H1 (cell line): ENCODE results near the gene P3H1. TPM values are rescaled to one million over a fixed set of nuclear protein-coding genes. Genes with fewer than 3 reads are reported as not detected.

ENCODE experiments used
- CTCF ChIA-PET: fragments of 300-600 bp; sonication (Branson Sonifier 250); formaldehyde crosslinking; loops from one replicate; lab custom pipeline; 2021; ENCODE audit not compliant: partially characterized antibody; lab: Charles Lee
- POLR2A ChIA-PET: fragments of 300-600 bp; sonication (Branson Sonifier 250); formaldehyde crosslinking; loops from one replicate; lab custom pipeline; 2021; ENCODE audit warnings: inconsistent platforms; ENCODE audit not compliant: partially characterized antibody; lab: Charles Lee
- DNase-seq, 2 experiments: peaks; one replicate each; pipeline versions ENCODE4 v3.0.0 to v3.0.0-alpha.2; 2010 to 2022; ENCODE audit warnings: low spot score in 2 of 2, low read depth in 1 of 2, mixed read lengths in 1 of 2
- FAIRE-seq: peaks from 2 replicates; lab custom pipeline; 2011; peaks lifted over from hg19 to GRCh38; lab: Jason Lieb, UNC
- H2AFZ ChIP-seq: 2 replicates; pipeline ENCODE4 v1.8.1; 2012; ENCODE audit warnings: low read length, inconsistent platforms
- H2AK5ac ChIP-seq: 2 replicates; pipeline ENCODE4 v1.6.1; 2013; ENCODE audit warnings: low read depth, low read length
- H2BK120ac ChIP-seq: replicated peaks from 2 replicates; pipeline ENCODE3; 2013; ENCODE audit warnings: low read depth, low read length, inconsistent platforms
- H2BK12ac ChIP-seq: 2 replicates; pipeline ENCODE4 v1.6.1; 2013; ENCODE audit warnings: low read depth, low read length
- H2BK15ac ChIP-seq: 2 replicates; pipeline ENCODE4 v1.6.1; 2013; ENCODE audit warnings: low read length
- H2BK20ac ChIP-seq: 2 replicates; pipeline ENCODE4 v1.6.1; 2013; ENCODE audit warnings: low read length
- H2BK5ac ChIP-seq: 2 replicates; pipeline ENCODE4 v1.6.1; 2013; ENCODE audit warnings: low read depth, low read length
- H3K14ac ChIP-seq: 2 replicates; pipeline ENCODE4 v1.6.1; 2013; ENCODE audit warnings: inconsistent platforms; ENCODE audit not compliant: insufficient read length
- H3K18ac ChIP-seq: 2 replicates; pipeline ENCODE4 v1.6.1; 2013; ENCODE audit warnings: low read length; ENCODE audit errors: extremely low read depth
- H3K23ac ChIP-seq: 2 replicates; pipeline ENCODE4 v1.6.1; 2013; ENCODE audit warnings: inconsistent platforms; ENCODE audit not compliant: insufficient read length
- H3K23me2 ChIP-seq: 2 replicates; pipeline ENCODE4 v1.6.1; 2013; ENCODE audit warnings: low read depth, low read length
- H3K27ac ChIP-seq: 2 replicates; pipeline ENCODE4 v1.6.1; 2011; ENCODE audit warnings: low read depth, low read length, inconsistent platforms
- H3K27me3 ChIP-seq, 4 experiments: replicated peaks in 1 of 4; 1 replicate in 1 of 4; 2 replicates in 3 of 4; pipeline versions ENCODE4 v1.6.1 to v1.8.1; 2011 to 2013; ENCODE audit warnings: low read length in 3 of 4, mild to moderate bottlenecking in 3 of 4, inconsistent platforms in 2 of 4, mixed read lengths in 2 of 4, moderate library complexity in 1 of 4; ENCODE audit not compliant: control insufficient read depth in 3 of 4, insufficient read depth in 3 of 4; ENCODE audit errors: extremely low read depth in 1 of 4
- H3K36me3 ChIP-seq, 4 experiments: 2 replicates each; pipeline versions ENCODE4 v1.6.1 to v1.8.1; 2011 to 2013; ENCODE audit warnings: mild to moderate bottlenecking in 4 of 4, low read length in 3 of 4, moderate library complexity in 2 of 4, control low read depth in 1 of 4, inconsistent platforms in 1 of 4; ENCODE audit not compliant: insufficient read depth in 4 of 4, control insufficient read depth in 2 of 4
- H3K4ac ChIP-seq: replicated peaks from 2 replicates; pipeline ENCODE3; 2013; ENCODE audit warnings: low read length, low read depth, mixed read lengths, inconsistent platforms; ENCODE audit not compliant: insufficient read length
- H3K4me1 ChIP-seq, 4 experiments: replicated peaks in 1 of 4; 1 replicate in 1 of 4; 2 replicates in 3 of 4; pipeline versions ENCODE4 v1.6.1 to v1.8.1; 2011 to 2013; ENCODE audit warnings: low read length in 3 of 4, inconsistent platforms in 2 of 4, mixed read lengths in 1 of 4; ENCODE audit not compliant: insufficient read depth in 4 of 4, control insufficient read depth in 3 of 4
- H3K4me2 ChIP-seq, 2 experiments: 2 replicates each; pipeline versions ENCODE4 v1.6.1 to v1.8.1; 2011 to 2013; ENCODE audit warnings: low read depth in 2 of 2, low read length in 2 of 2, control low read depth in 1 of 2, inconsistent platforms in 1 of 2, mild to moderate bottlenecking in 1 of 2; ENCODE audit not compliant: insufficient read depth in 1 of 2
- H3K4me3 ChIP-seq, 4 experiments: fragments of 200-600, 300-600 bp in 1 of 4; sonication (generic), shearing (Covaris generic), sonication (Bioruptor Twin) in 1 of 4; 2 replicates each; pipeline versions ENCODE4 v1.5.1 to v1.8.1; 2011 to 2016; ENCODE audit warnings: low read length in 4 of 4, low read depth in 3 of 4, control low read depth in 2 of 4, inconsistent platforms in 2 of 4, mild to moderate bottlenecking in 2 of 4, mixed read lengths in 1 of 4, moderate library complexity in 1 of 4; ENCODE audit not compliant: insufficient read depth in 2 of 4; ENCODE audit errors: extremely low read depth in 1 of 4
- H3K56ac ChIP-seq: replicated peaks from 2 replicates; pipeline ENCODE3; 2013; ENCODE audit warnings: low read depth, mild to moderate bottlenecking, mixed read lengths, low read length, inconsistent platforms; ENCODE audit not compliant: insufficient read length
- H3K79me1 ChIP-seq: 2 replicates; pipeline ENCODE4 v1.6.1; 2013; ENCODE audit warnings: low read depth, low read length, control low read depth
- H3K79me2 ChIP-seq, 2 experiments: 2 replicates each; pipeline versions ENCODE4 v1.6.1 to v1.8.1; 2012 to 2013; ENCODE audit warnings: low read length in 2 of 2, mild to moderate bottlenecking in 2 of 2, inconsistent platforms in 1 of 2; ENCODE audit not compliant: insufficient read depth in 2 of 2, control insufficient read depth in 1 of 2
- H3K9ac ChIP-seq, 4 experiments: replicated peaks in 1 of 4; 1 replicate in 1 of 4; 2 replicates in 3 of 4; pipeline versions ENCODE4 v1.6.1 to v1.8.1; 2011 to 2013; ENCODE audit warnings: low read depth in 3 of 4, low read length in 3 of 4, control low read depth in 2 of 4, mild to moderate bottlenecking in 2 of 4, moderate library complexity in 2 of 4, inconsistent platforms in 1 of 4; ENCODE audit errors: extremely low read depth in 1 of 4
- H3K9me3 ChIP-seq, 2 experiments: 2 replicates each; pipeline versions ENCODE4 v1.6.1 to v1.8.1; 2012 to 2013; ENCODE audit warnings: mild to moderate bottlenecking in 2 of 2, moderate library complexity in 2 of 2, control low read depth in 1 of 2, inconsistent platforms in 1 of 2, low read depth in 1 of 2, low read length in 1 of 2, mixed read lengths in 1 of 2; ENCODE audit not compliant: insufficient read depth in 2 of 2
- H4K20me1 ChIP-seq, 2 experiments: replicated peaks in 1 of 2; 2 replicates each; pipeline versions ENCODE3 to v1.8.1; 2011 to 2013; ENCODE audit warnings: inconsistent platforms in 2 of 2, low read length in 2 of 2, mild to moderate bottlenecking in 1 of 2; ENCODE audit not compliant: insufficient read depth in 2 of 2, control insufficient read depth in 1 of 2
- H4K5ac ChIP-seq: 2 replicates; pipeline ENCODE4 v1.6.1; 2013; ENCODE audit warnings: low read length, low read depth, mixed read lengths, inconsistent platforms; ENCODE audit not compliant: insufficient read length
- H4K8ac ChIP-seq: 2 replicates; pipeline ENCODE4 v1.8.0; 2013; ENCODE audit warnings: mild to moderate bottlenecking, moderate library complexity, low read length, inconsistent platforms; ENCODE audit not compliant: insufficient read depth; ENCODE audit errors: extremely low read depth
- H4K91ac ChIP-seq: replicated peaks from 2 replicates; pipeline ENCODE3; 2013; ENCODE audit warnings: low read length, mixed read lengths, inconsistent platforms; ENCODE audit not compliant: insufficient read length
- ATF2 ChIP-seq: IDR thresholded peaks from 2 replicates; pipeline ENCODE4 v1.6.1; 2012; ENCODE audit warnings: low read length, inconsistent platforms
- BACH1 ChIP-seq: IDR thresholded peaks from 2 replicates; pipeline ENCODE4 v1.6.1; 2012; ENCODE audit warnings: low read length, improper control_type of control experiment
- GTF2F1 ChIP-seq: IDR thresholded peaks from 2 replicates; pipeline ENCODE4 v1.6.1; 2012; ENCODE audit warnings: low read depth, low read length, improper control_type of control experiment, borderline replicate concordance
- KDM5A ChIP-seq: fragments of 200-600 bp; IDR thresholded peaks from 2 replicates; pipeline ENCODE4 v1.7.1; 2012; ENCODE audit warnings: mild to moderate bottlenecking, low read length, inconsistent platforms, mixed read lengths
- SAP30 ChIP-seq: fragments of 300-600 bp; sonication (generic); IDR thresholded peaks from 2 replicates; pipeline ENCODE4 v1.7.1; 2012; ENCODE audit warnings: low read length, moderate library complexity, mild to moderate bottlenecking, inconsistent platforms; ENCODE audit not compliant: insufficient read depth, insufficient replicate concordance
- SP2 ChIP-seq: IDR thresholded peaks from 2 replicates; pipeline ENCODE4 v1.6.1; 2012; ENCODE audit warnings: mild to moderate bottlenecking, low read length, inconsistent platforms
- SRF ChIP-seq: IDR thresholded peaks from 2 replicates; pipeline ENCODE4 v1.6.1; 2011; ENCODE audit warnings: mild to moderate bottlenecking, low read depth, low read length, moderate library complexity
- YY1 ChIP-seq: IDR thresholded peaks from 2 replicates; pipeline ENCODE4 v1.6.1; 2011; ENCODE audit warnings: low read depth, mild to moderate bottlenecking, low read length
- WGBS, 2 experiments: shearing (Covaris generic) in 1 of 2; methylation state at CpG; one replicate each; pipeline versions ENCODE4 v1.1.6 to v1.1.7; 2013 to 2015; ENCODE audit warnings: low lambda C conversion rate in 2 of 2, mixed read lengths in 2 of 2, inconsistent platforms in 1 of 2, low coverage in 1 of 2, missing lambda C conversion rate in 1 of 2; ENCODE audit not compliant: insufficient replicate concordance in 2 of 2, insufficient coverage in 1 of 2, insufficient read length in 1 of 2; ENCODE audit errors: extremely low coverage in 1 of 2, missing lambda C conversion rate in 1 of 2; 5-methylcytosine and 5-hydroxymethylcytosine counted together
- polyA plus RNA-seq, 7 experiments: library from polyadenylated mRNA; depleted of rRNA in 3 of 7; stranded (reverse) in 5 of 7; unstranded in 2 of 7; fragments of >200 nt in 5 of 7; fragments of 200-250 nt in 2 of 7; gene quantifications; 1 replicate in 5 of 7; 2 replicates in 1 of 7; 4 replicates in 1 of 7; pipeline versions ENCODE4 v1.2.1 to v1.2.3, GENCODE V29; 2011 to 2013; ENCODE audit warnings: missing spikeins in 2 of 7, mixed read lengths in 2 of 7
- total RNA-seq: library from RNA; stranded (reverse); fragmentation: NEBNext Ultra II Directional; extraction: Animal tissue kit (Norgen Biotek cat#: 25700); gene quantifications from 2 replicates; pipeline ENCODE4 v1.2.1, GENCODE V29; 2021

The P3H1 gene
- total and polyA plus RNA-seq, 2 of the 8 experiments (the other 6 are each of a cell fraction or from before 2014, with no cell fraction given): 58.4 to 87.5 TPM

GRCh38 chr1:42720868-42721267 is 46.0 kb downstream of the P3H1 start:
- H3K27ac ChIP-seq: no peak overlapping the region
- H3K56ac ChIP-seq: no peak overlapping the region
- no peak overlapping the region for H3K4me3 ChIP-seq
- POLR2A ChIA-PET: interaction anchor here (1.0 to 1.1 kb wide), 2 partner anchors 9 to 20 kb away, joined by 3 read pairs; partner anchors contain the start of gene CLDN19
- no peak overlapping the region for H3K18ac ChIP-seq
- H2AK5ac ChIP-seq: no peak overlapping the region
- H4K91ac ChIP-seq: no peak overlapping the region
- TF ChIP-seq YY1: no peak
- no peak for TF ChIP-seq BACH1
- TF ChIP-seq KDM5A: no peak
- TF ChIP-seq SP2: no peak
- TF ChIP-seq GTF2F1: no peak
- TF ChIP-seq SRF: no peak
- no peak for TF ChIP-seq SAP30
- no peak for TF ChIP-seq ATF2
- H2AFZ ChIP-seq: no peak overlapping the region
- H3K4me2 ChIP-seq: no peak overlapping the region
- no peak overlapping the region for H3K23ac ChIP-seq
- no peak overlapping the region for H4K8ac ChIP-seq
- no peaks in the 10 kb centered on the region for H3K79me1 ChIP-seq
- H3K9ac ChIP-seq: no peak overlapping the region
- no peaks in the 10 kb centered on the region for H3K79me2 ChIP-seq
- no peak overlapping the region for H3K14ac ChIP-seq
- no peaks in the 10 kb centered on the region for H3K4me1 ChIP-seq
- H2BK12ac ChIP-seq: no peak overlapping the region
- H3K4ac ChIP-seq: no peak overlapping the region
- H3K36me3 ChIP-seq: no peaks in the 10 kb centered on the region
- no peak overlapping the region for H4K5ac ChIP-seq
- H2BK20ac ChIP-seq: no peak overlapping the region
- FAIRE-seq: no peak
- H2BK120ac ChIP-seq: no peak overlapping the region
- CTCF ChIA-PET: interaction anchor here (1.2 to 1.9 kb wide), 3 partner anchors 18 to 37 kb away, joined by 3 to 6 read pairs (median 3); no protein-coding TSS in a partner anchor
- no peaks in the 10 kb centered on the region; the same call in 1 of the 2 replicates for H3K23me2 ChIP-seq
- H2BK15ac ChIP-seq: no peak overlapping the region
- no peaks in the 10 kb centered on the region for H3K27me3 ChIP-seq
- 87% methylated on average over 1 of the region's 1 CpG; no CpG with 5 or more reads in 1 of the 2 experiments for WGBS, 2 experiments
- no peak for DNase-seq
- peaks cover 0 to 3% of the 10 kb centered on the region in 2 experiments for H4K20me1 ChIP-seq
- H3K9me3 ChIP-seq: no peaks in the 10 kb centered on the region
- no peak overlapping the region for H2BK5ac ChIP-seq
